GM18505 (cell line): Measurements from ENCODE around the gene NFE2L2.
"Not testable (repeated sequence)": the region's sequence is repeated elsewhere in the genome, so short reads cannot be mapped to it uniquely, and the experiment has no call there.

Source experiments
- ATAC-seq: cut with Tn5 transposase; IDR thresholded peaks from one replicate; pipeline ENCODE4 v1.9.1; 2021; ENCODE audit not compliant: unreplicated experiment
- POLR2A ChIP-seq: IDR thresholded peaks from 4 replicates; pipeline ENCODE4 v1.6.1; 2011; ENCODE audit warnings: borderline replicate concordance; ENCODE audit not compliant: insufficient read depth, insufficient read length; ENCODE audit errors: extremely low read depth

The NFE2L2 gene

GRCh38 chr2:177195194-177195593, 69.3 kb downstream of the NFE2L2 start:
- no peak for TF ChIP-seq POLR2A
- ATAC-seq, result no peak

- no peak for ATAC-seq
- no peak for TF ChIP-seq POLR2A
These were observed 71.3 kb downstream of the NFE2L2 start for GRCh38 chr2:177193240-177193639.

GRCh38 chr2:177192788-177193187, 71.7 kb downstream of the NFE2L2 start:
- no peak for ATAC-seq
- TF ChIP-seq POLR2A, result no peak

GRCh38 chr2:177190941-177191340, 73.6 kb downstream of the NFE2L2 start:
- no peak for ATAC-seq
- TF ChIP-seq POLR2A, result no peak

- no peak for TF ChIP-seq POLR2A
- no peak for ATAC-seq
These were observed 75.8 kb downstream of the NFE2L2 start for GRCh38 chr2:177188482-177189469.

GRCh38 chr2:177187631-177188312, 76.8 kb downstream of the NFE2L2 start:
- no peak for TF ChIP-seq POLR2A
- ATAC-seq, result no peak

GRCh38 chr2:177186038-177186437, 78.5 kb downstream of the NFE2L2 start:
- ATAC-seq, result not testable (repeated sequence)

- TF ChIP-seq POLR2A, result no peak
- ATAC-seq, result no peak
These were observed 79.9 kb downstream of the NFE2L2 start for GRCh38 chr2:177184606-177185005.

GRCh38 chr2:177183860-177184259, 80.7 kb downstream of the NFE2L2 start:
- no peak for ATAC-seq
- no peak for TF ChIP-seq POLR2A
